ENCODE results near the gene SLC8B1.
A peak's percentile ranks its signal among the peaks of the same experiment; 100 is the strongest.
"Not testable (repeated sequence)": the region's sequence is repeated elsewhere in the genome, so short reads cannot be mapped to it uniquely, and the experiment has no call there.

The SLC8B1 gene

GRCh38 chr12:113354192-113354591 lies 19.3 kb upstream of the SLC8B1 start:
- not testable (repeated sequence) for DNase-seq, ATAC-seq

GRCh38 chr12:113351089-113351488 lies 16.2 kb upstream of the SLC8B1 start:
- no peak for DNase-seq
- ATAC-seq, result no peak

GRCh38 chr12:113348849-113349536 lies 14.1 kb upstream of the SLC8B1 start:
- DNase-seq (no peak), ATAC-seq (no peak)

GRCh38 chr12:113347892-113348291 lies 13.0 kb upstream of the SLC8B1 start:
- ATAC-seq (no peak), DNase-seq (no peak)

GRCh38 chr12:113347107-113347506 lies 12.2 kb upstream of the SLC8B1 start:
- DNase-seq (no peak), ATAC-seq (no peak)

- DNase-seq (no peak), ATAC-seq (no peak)
Measured at GRCh38 chr12:113346353-113346752, 11.4 kb upstream of the SLC8B1 start.

- DNase-seq (no peak), ATAC-seq (no peak)
Measured at GRCh38 chr12:113345318-113345717, 10.4 kb upstream of the SLC8B1 start.

GRCh38 chr12:113341535-113341934 lies 6.6 kb upstream of the SLC8B1 start:
- no peak for DNase-seq
- no peak for ATAC-seq

GRCh38 chr12:113340061-113340460 lies 5.2 kb upstream of the SLC8B1 start:
- no peak for ATAC-seq
- no peak for DNase-seq

- DNase-seq (no peak), ATAC-seq (no peak)
Measured at GRCh38 chr12:113339540-113339939, 4.6 kb upstream of the SLC8B1 start.

GRCh38 chr12:113333877-113334785 lies 778 bp downstream of the SLC8B1 start:
- DNase-seq (no peak), ATAC-seq (peak; percentile 4)

GRCh38 chr12:113333418-113333750 lies 1.5 kb downstream of the SLC8B1 start:
- no peak for ATAC-seq
- DNase-seq, result no peak

- ATAC-seq (no peak), DNase-seq (no peak)
Measured at GRCh38 chr12:113332688-113333417, 2.1 kb downstream of the SLC8B1 start.

GRCh38 chr12:113330505-113330904 lies 4.4 kb downstream of the SLC8B1 start:
- DNase-seq, result no peak
- no peak for ATAC-seq

- no peak for ATAC-seq
- no peak for DNase-seq
Measured at GRCh38 chr12:113329791-113330417, 5.0 kb downstream of the SLC8B1 start.

GRCh38 chr12:113329022-113329790 lies 5.7 kb downstream of the SLC8B1 start:
- DNase-seq (no peak), ATAC-seq (no peak)

- ATAC-seq (no peak), DNase-seq (no peak)
Measured at GRCh38 chr12:113328368-113328889, 6.5 kb downstream of the SLC8B1 start.

GRCh38 chr12:113326775-113327395 lies 8.0 kb downstream of the SLC8B1 start:
- no peak for ATAC-seq
- DNase-seq, result no peak

GRCh38 chr12:113325916-113326315 lies 9.0 kb downstream of the SLC8B1 start:
- DNase-seq (no peak), ATAC-seq (no peak)

- DNase-seq (no peak), ATAC-seq (no peak)
Measured at GRCh38 chr12:113322343-113322742, 12.6 kb downstream of the SLC8B1 start.

- DNase-seq (no peak), ATAC-seq (no peak)
Measured at GRCh38 chr12:113320401-113320800, 14.5 kb downstream of the SLC8B1 start.
